ENCODE results near the gene MAML3. TPM values are rescaled to one million over a fixed set of nuclear protein-coding genes. Genes with fewer than 3 reads are reported as not detected.

Gene MAML3
- total RNA-seq, 2 experiments from 2014 or later: 4.0 to 4.1 TPM

- H3K27ac Mint-ChIP-seq: no peak overlapping the region
- ChIA-PET CTCF (interaction anchor here (0.8 kb wide), 1 partner anchor 127 kb away, joined by 3 read pairs; no protein-coding TSS in a partner anchor), POLR2A (no interaction called here)
- H3K36me3 Mint-ChIP-seq (ENCODE audit: low read depth): no peaks in the 10 kb centered on the region
- DNase-seq (no peak), ATAC-seq (no peak)
- H3K27me3 Mint-ChIP-seq (ENCODE audit: low read depth): peaks cover 3% of the 10 kb centered on the region
- H3K9me3 Mint-ChIP-seq (ENCODE audit: insufficient read depth): no peaks in the 10 kb centered on the region
- H3K4me3 Mint-ChIP-seq: no peak overlapping the region
- no peaks in the 10 kb centered on the region for H3K4me1 Mint-ChIP-seq (ENCODE audit: low read depth)
Observed at GRCh38 chr4:139782926-139783522, 371.0 kb downstream of the MAML3 start.

- ATAC-seq (no peak), DNase-seq (no peak)
- Mint-ChIP-seq H3K9me3 (ENCODE audit: insufficient read depth) (no peaks in the 10 kb centered on the region), H3K4me1 (ENCODE audit: low read depth) (no peaks in the 10 kb centered on the region), H3K27ac (no peak overlapping the region), H3K27me3 (ENCODE audit: low read depth) (peaks cover 4% of the 10 kb centered on the region), H3K36me3 (ENCODE audit: low read depth) (no peaks in the 10 kb centered on the region), H3K4me3 (no peak overlapping the region)
- POLR2A ChIA-PET: no interaction called here
- CTCF ChIA-PET: no interaction called here
Observed at GRCh38 chr4:139781066-139781465, 372.9 kb downstream of the MAML3 start.

- ChIA-PET CTCF (no interaction called here), POLR2A (no interaction called here)
- Mint-ChIP-seq H3K27me3 (ENCODE audit: low read depth) (peaks cover 4% of the 10 kb centered on the region), H3K36me3 (ENCODE audit: low read depth) (no peaks in the 10 kb centered on the region), H3K27ac (no peak overlapping the region), H3K4me1 (ENCODE audit: low read depth) (no peaks in the 10 kb centered on the region), H3K4me3 (no peak overlapping the region), H3K9me3 (ENCODE audit: insufficient read depth) (no peaks in the 10 kb centered on the region)
- DNase-seq (no peak), ATAC-seq (no peak)
Observed at GRCh38 chr4:139779691-139780090, 374.3 kb downstream of the MAML3 start.

GRCh38 chr4:139777757-139778156, 376.2 kb downstream of the MAML3 start:
- Mint-ChIP-seq H3K27ac (no peak overlapping the region), H3K27me3 (ENCODE audit: low read depth) (peaks cover 7% of the 10 kb centered on the region), H3K9me3 (ENCODE audit: insufficient read depth) (no peaks in the 10 kb centered on the region), H3K36me3 (ENCODE audit: low read depth) (no peaks in the 10 kb centered on the region), H3K4me1 (ENCODE audit: low read depth) (no peaks in the 10 kb centered on the region), H3K4me3 (no peak overlapping the region)
- DNase-seq: no peak
- ChIA-PET CTCF (no interaction called here), POLR2A (no interaction called here)
- no peak for ATAC-seq

- DNase-seq: no peak
- H3K27me3 Mint-ChIP-seq (ENCODE audit: low read depth): peaks cover 7% of the 10 kb centered on the region
- no peaks in the 10 kb centered on the region for H3K36me3 Mint-ChIP-seq (ENCODE audit: low read depth)
- ChIA-PET CTCF (interaction anchor here (1.0 kb wide), 1 partner anchor 33 kb away, joined by 3 read pairs; no protein-coding TSS in a partner anchor), POLR2A (no interaction called here)
- H3K9me3 Mint-ChIP-seq (ENCODE audit: insufficient read depth): no peaks in the 10 kb centered on the region
- no peaks in the 10 kb centered on the region for H3K4me1 Mint-ChIP-seq (ENCODE audit: low read depth)
- ATAC-seq: no peak
- H3K27ac Mint-ChIP-seq: no peak overlapping the region
- H3K4me3 Mint-ChIP-seq: no peak overlapping the region
Observed at GRCh38 chr4:139776235-139776634, 377.7 kb downstream of the MAML3 start.

GRCh38 chr4:139774759-139775487, 379.1 kb downstream of the MAML3 start:
- ATAC-seq (no peak), DNase-seq (no peak)
- H3K27me3 Mint-ChIP-seq (ENCODE audit: low read depth): peaks cover 7% of the 10 kb centered on the region
- no peak overlapping the region for H3K4me3 Mint-ChIP-seq
- H3K27ac Mint-ChIP-seq: no peak overlapping the region
- H3K36me3 Mint-ChIP-seq (ENCODE audit: low read depth): no peaks in the 10 kb centered on the region
- ChIA-PET CTCF (interaction anchor here (1.0 kb wide), 1 partner anchor 34 kb away, joined by 3 read pairs; no protein-coding TSS in a partner anchor), POLR2A (no interaction called here)
- H3K4me1 Mint-ChIP-seq (ENCODE audit: low read depth): no peaks in the 10 kb centered on the region
- no peaks in the 10 kb centered on the region for H3K9me3 Mint-ChIP-seq (ENCODE audit: insufficient read depth)

GRCh38 chr4:139773560-139774318, 380.2 kb downstream of the MAML3 start:
- H3K4me3 Mint-ChIP-seq: no peak overlapping the region
- DNase-seq (no peak), ATAC-seq (no peak)
- no peaks in the 10 kb centered on the region for H3K4me1 Mint-ChIP-seq (ENCODE audit: low read depth)
- H3K27me3 Mint-ChIP-seq (ENCODE audit: low read depth): peaks cover 7% of the 10 kb centered on the region
- ChIA-PET CTCF (no interaction called here), POLR2A (no interaction called here)
- no peaks in the 10 kb centered on the region for H3K9me3 Mint-ChIP-seq (ENCODE audit: insufficient read depth)
- no peak overlapping the region for H3K27ac Mint-ChIP-seq
- H3K36me3 Mint-ChIP-seq (ENCODE audit: low read depth): no peaks in the 10 kb centered on the region

GRCh38 chr4:139770361-139770760, 383.6 kb downstream of the MAML3 start:
- POLR2A ChIA-PET: no interaction called here
- no peak for ATAC-seq
- H3K27ac Mint-ChIP-seq: no peak overlapping the region

GRCh38 chr4:139769364-139769763, 384.6 kb downstream of the MAML3 start:
- CTCF ChIA-PET: no interaction called here
- no peak overlapping the region for H3K27ac Mint-ChIP-seq
- H3K27me3 Mint-ChIP-seq (ENCODE audit: low read depth): peaks cover 2% of the 10 kb centered on the region
- no peaks in the 10 kb centered on the region for H3K36me3 Mint-ChIP-seq (ENCODE audit: low read depth)
- DNase-seq (no peak), ATAC-seq (no peak)
- H3K4me1 Mint-ChIP-seq (ENCODE audit: low read depth): no peaks in the 10 kb centered on the region
- no peaks in the 10 kb centered on the region for H3K9me3 Mint-ChIP-seq (ENCODE audit: insufficient read depth)
- POLR2A ChIA-PET: no interaction called here
- H3K4me3 Mint-ChIP-seq: no peak overlapping the region

More at GRCh38 chr4:139770361-139770760, 383.6 kb downstream of the MAML3 start:
- no peak for DNase-seq
- CTCF ChIA-PET: no interaction called here
- peaks cover 3% of the 10 kb centered on the region for H3K27me3 Mint-ChIP-seq (ENCODE audit: low read depth)
- H3K4me3 Mint-ChIP-seq: no peak overlapping the region
- H3K9me3 Mint-ChIP-seq (ENCODE audit: insufficient read depth): no peaks in the 10 kb centered on the region
- no peaks in the 10 kb centered on the region for H3K4me1 Mint-ChIP-seq (ENCODE audit: low read depth)
- no peaks in the 10 kb centered on the region for H3K36me3 Mint-ChIP-seq (ENCODE audit: low read depth)

- ATAC-seq: no peak
- no peaks in the 10 kb centered on the region for H3K27me3 Mint-ChIP-seq (ENCODE audit: low read depth)
- ChIA-PET CTCF (no interaction called here), POLR2A (no interaction called here)
- H3K4me1 Mint-ChIP-seq (ENCODE audit: low read depth): no peaks in the 10 kb centered on the region
- no peak for DNase-seq
- H3K27ac Mint-ChIP-seq: no peak overlapping the region
- H3K4me3 Mint-ChIP-seq: no peak overlapping the region
- no peaks in the 10 kb centered on the region for H3K9me3 Mint-ChIP-seq (ENCODE audit: insufficient read depth)
- H3K36me3 Mint-ChIP-seq (ENCODE audit: low read depth): no peaks in the 10 kb centered on the region
Observed at GRCh38 chr4:139768896-139769295, 385.1 kb downstream of the MAML3 start.

- Mint-ChIP-seq H3K27me3 (ENCODE audit: low read depth) (no peaks in the 10 kb centered on the region), H3K9me3 (ENCODE audit: insufficient read depth) (no peaks in the 10 kb centered on the region), H3K4me1 (ENCODE audit: low read depth) (no peaks in the 10 kb centered on the region), H3K4me3 (no peak overlapping the region), H3K27ac (no peak overlapping the region), H3K36me3 (ENCODE audit: low read depth) (no peaks in the 10 kb centered on the region)
- no peak for ATAC-seq
- CTCF ChIA-PET: no interaction called here
- POLR2A ChIA-PET: no interaction called here
- DNase-seq: no peak
Observed at GRCh38 chr4:139768366-139768765, 385.6 kb downstream of the MAML3 start.

GRCh38 chr4:139767585-139767984, 386.4 kb downstream of the MAML3 start:
- H3K36me3 Mint-ChIP-seq (ENCODE audit: low read depth): no peaks in the 10 kb centered on the region
- DNase-seq (no peak), ATAC-seq (no peak)
- H3K27me3 Mint-ChIP-seq (ENCODE audit: low read depth): no peaks in the 10 kb centered on the region
- H3K27ac Mint-ChIP-seq: no peak overlapping the region
- CTCF ChIA-PET: no interaction called here
- H3K9me3 Mint-ChIP-seq (ENCODE audit: insufficient read depth): no peaks in the 10 kb centered on the region
- H3K4me3 Mint-ChIP-seq: no peak overlapping the region
- POLR2A ChIA-PET: no interaction called here
- no peaks in the 10 kb centered on the region for H3K4me1 Mint-ChIP-seq (ENCODE audit: low read depth)

Measured in activated CD8-positive, alpha-beta T cell treated with anti-CD3 and anti-CD28 coated beads, Interleukin-2, amount 10 ng/mL, durations not matched to agents 7 days and 5 days (primary cell).